Measurements from ENCODE around the gene VPS11. TPM values are rescaled to one million over a fixed set of nuclear protein-coding genes. Genes with fewer than 3 reads are reported as not detected.

Gene VPS11
- total RNA-seq, 1 experiment from 2014 or later = 43.2 TPM

DNA sequence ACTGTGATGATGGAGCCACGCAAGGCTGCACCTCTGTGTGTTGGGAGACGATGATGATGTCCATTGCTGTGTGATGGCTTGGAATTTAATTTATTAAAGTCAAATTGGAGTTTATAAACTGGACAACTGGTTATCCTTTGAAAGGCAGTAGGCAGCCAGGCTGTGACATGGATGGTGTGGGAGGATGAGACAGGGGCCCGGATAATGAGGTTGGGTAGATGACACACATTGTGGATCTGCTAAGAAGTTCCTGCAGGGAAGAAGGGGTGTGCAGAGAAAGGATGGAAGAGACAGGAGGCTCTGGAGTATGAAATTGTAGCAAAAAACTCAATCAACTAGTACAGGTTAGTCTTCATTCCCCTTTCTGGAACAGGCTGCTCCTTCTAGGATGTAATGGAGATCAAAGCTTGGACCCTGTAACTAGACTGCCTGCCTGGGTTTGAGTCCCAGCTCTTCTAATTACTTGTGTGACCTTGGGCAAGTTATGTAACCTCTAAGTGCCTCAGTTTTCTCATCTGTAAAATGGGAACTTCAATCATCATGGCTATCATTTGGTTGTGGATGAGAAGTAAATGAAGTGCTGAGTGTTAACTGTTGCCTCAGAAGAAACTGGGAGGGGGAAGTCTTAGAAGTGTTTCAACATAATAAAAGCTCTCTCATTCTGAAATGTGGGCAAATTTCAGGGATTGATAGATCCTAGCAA, 49.5 kb downstream of the VPS11 start:
- intact Hi-C loops (cut with micrococcal nuclease; ENCODE audit: unreplicated experiment) = no loop called here

DNA sequence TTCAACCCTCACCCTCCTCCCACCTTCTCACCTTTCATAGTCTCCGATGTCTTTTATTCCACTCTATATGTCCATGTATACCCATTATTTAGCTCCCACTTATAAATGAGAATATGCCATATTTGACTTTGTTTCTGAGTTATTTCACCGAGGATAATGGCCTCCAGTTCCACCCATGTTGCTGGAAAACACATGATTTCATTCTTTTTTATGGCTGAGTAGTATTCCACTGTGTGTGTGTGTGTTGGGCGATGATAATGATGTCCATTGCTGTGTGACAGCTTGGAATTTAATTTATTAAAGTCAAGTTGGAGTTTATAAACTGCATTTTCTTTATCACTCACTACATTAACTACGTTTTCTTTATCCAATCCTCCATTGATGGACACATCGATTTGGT, 50.6 kb downstream of the VPS11 start:
- DNase-seq = no peak
- Histone ChIP-seq H3K9me3 (no peaks in the 10 kb centered on the region), H3K27me3 (replicated peaks; ENCODE audit: control insufficient read depth, insufficient read depth, low read length) (no peaks in the 10 kb centered on the region), H3K4me1 (peaks cover 9% of the 10 kb centered on the region; the same call in 1 of the 2 replicates), H3K4me3 (ENCODE audit: low read depth, low read length) (no peak overlapping the region), H3K36me3 (ENCODE audit: control insufficient read depth, insufficient read depth, low read length) (no peaks in the 10 kb centered on the region)
- BruUV-seq (replicated peaks) = no TSS peak
- Mint-ChIP-seq H3K9me3 (ENCODE audit: unreplicated experiment) (no peaks in the 10 kb centered on the region), H3K36me3 (ENCODE audit: insufficient read depth, unreplicated experiment) (peaks cover 23% of the 10 kb centered on the region), H3K27me3 (ENCODE audit: insufficient read depth, unreplicated experiment) (no peaks in the 10 kb centered on the region), H3K4me1 (ENCODE audit: low read depth, unreplicated experiment) (peaks cover 18% of the 10 kb centered on the region), H3K27ac (ENCODE audit: unreplicated experiment) (no peak overlapping the region), H3K4me3 (ENCODE audit: unreplicated experiment) (no peak overlapping the region)
- TF ChIP-seq, protein P1, sequence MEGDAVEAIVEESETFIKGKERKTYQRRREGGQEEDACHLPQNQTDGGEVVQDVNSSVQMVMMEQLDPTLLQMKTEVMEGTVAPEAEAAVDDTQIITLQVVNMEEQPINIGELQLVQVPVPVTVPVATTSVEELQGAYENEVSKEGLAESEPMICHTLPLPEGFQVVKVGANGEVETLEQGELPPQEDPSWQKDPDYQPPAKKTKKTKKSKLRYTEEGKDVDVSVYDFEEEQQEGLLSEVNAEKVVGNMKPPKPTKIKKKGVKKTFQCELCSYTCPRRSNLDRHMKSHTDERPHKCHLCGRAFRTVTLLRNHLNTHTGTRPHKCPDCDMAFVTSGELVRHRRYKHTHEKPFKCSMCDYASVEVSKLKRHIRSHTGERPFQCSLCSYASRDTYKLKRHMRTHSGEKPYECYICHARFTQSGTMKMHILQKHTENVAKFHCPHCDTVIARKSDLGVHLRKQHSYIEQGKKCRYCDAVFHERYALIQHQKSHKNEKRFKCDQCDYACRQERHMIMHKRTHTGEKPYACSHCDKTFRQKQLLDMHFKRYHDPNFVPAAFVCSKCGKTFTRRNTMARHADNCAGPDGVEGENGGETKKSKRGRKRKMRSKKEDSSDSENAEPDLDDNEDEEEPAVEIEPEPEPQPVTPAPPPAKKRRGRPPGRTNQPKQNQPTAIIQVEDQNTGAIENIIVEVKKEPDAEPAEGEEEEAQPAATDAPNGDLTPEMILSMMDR (IDR thresholded peaks at IDR 0.05; ENCODE audit: insufficient read depth in 1 of 2, low read depth in 1 of 2, low read length in 1 of 2, severe bottlenecking in 1 of 2, unreplicated experiment in 1 of 2) = no peak
- intact Hi-C loops (cut with micrococcal nuclease; ENCODE audit: unreplicated experiment) = no loop called here
- CTCF ChIA-PET = interaction anchor here (0.8 kb wide), 1 partner anchor 23 kb away, joined by 3 read pairs; a partner anchor contains a TSS
- POLR2A ChIA-PET = interaction anchor here (0.7 to 0.8 kb wide), 2 partner anchors 33 to 50 kb away, joined by 3 to 4 read pairs; partner anchors contain the start of gene VPS11

More for the DNA sequence above, 49.5 kb downstream of the VPS11 start:
- Mint-ChIP-seq H3K9me3 (ENCODE audit: unreplicated experiment) (no peaks in the 10 kb centered on the region), H3K4me3 (ENCODE audit: unreplicated experiment) (no peak overlapping the region), H3K36me3 (ENCODE audit: insufficient read depth, unreplicated experiment) (peaks cover 19% of the 10 kb centered on the region), H3K27ac (ENCODE audit: unreplicated experiment) (no peak overlapping the region), H3K27me3 (ENCODE audit: insufficient read depth, unreplicated experiment) (no peaks in the 10 kb centered on the region), H3K4me1 (ENCODE audit: low read depth, unreplicated experiment) (peaks cover 11% of the 10 kb centered on the region)
- BruUV-seq (replicated peaks) = no TSS peak
- no peak for DNase-seq
- Histone ChIP-seq H3K27me3 (replicated peaks; ENCODE audit: control insufficient read depth, insufficient read depth, low read length) (no peaks in the 10 kb centered on the region), H3K36me3 (ENCODE audit: control insufficient read depth, insufficient read depth, low read length) (no peaks in the 10 kb centered on the region), H3K4me3 (ENCODE audit: low read depth, low read length) (no peak overlapping the region), H3K4me1 (0 out of 2 replicates have a peak, but pooled peaks cover 4% of the 10 kb centered on the region), H3K9me3 (no peaks in the 10 kb centered on the region)
- TF ChIP-seq, protein P1 (IDR thresholded peaks at IDR 0.05; ENCODE audit: insufficient read depth in 1 of 2, low read depth in 1 of 2, low read length in 1 of 2, severe bottlenecking in 1 of 2, unreplicated experiment in 1 of 2) = no peak
- ChIA-PET CTCF (no interaction called here), POLR2A (no interaction called here)

DNA sequence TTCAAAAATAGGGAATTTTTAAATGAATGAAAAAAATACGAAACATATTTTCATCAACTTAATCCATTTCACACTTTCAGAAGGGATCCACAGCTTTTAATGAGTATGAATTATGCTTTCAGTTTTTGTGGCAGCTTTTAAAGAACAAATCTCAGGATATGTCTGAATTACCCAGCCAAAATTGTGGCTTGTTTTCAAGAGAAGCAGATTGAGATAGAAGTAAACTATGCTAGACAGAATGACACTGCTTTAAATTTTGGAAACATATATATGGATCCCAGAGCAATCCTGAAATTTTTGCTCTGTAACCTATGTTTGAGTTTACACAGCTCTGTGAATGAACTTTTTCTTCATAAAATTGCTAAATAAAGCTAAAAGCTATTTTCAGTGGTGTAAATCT, 51.3 kb downstream of the VPS11 start:
- no TSS peak for BruUV-seq (replicated peaks)
- intact Hi-C loops (cut with micrococcal nuclease; ENCODE audit: unreplicated experiment) = no loop called here
- POLR2A ChIA-PET = interaction anchor here (0.6 to 0.8 kb wide), 4 partner anchors 12 to 547 kb away, joined by 3 to 5 read pairs (median 4); partner anchors contain the start of genes ARCN1, C2CD2L and VPS11

More for the DNA sequence above, 51.3 kb downstream of the VPS11 start:
- Mint-ChIP-seq H3K9me3 (ENCODE audit: unreplicated experiment) (no peaks in the 10 kb centered on the region), H3K27ac (ENCODE audit: unreplicated experiment) (no peak overlapping the region), H3K36me3 (ENCODE audit: insufficient read depth, unreplicated experiment) (peaks cover 30% of the 10 kb centered on the region), H3K4me1 (ENCODE audit: low read depth, unreplicated experiment) (peaks cover 18% of the 10 kb centered on the region), H3K27me3 (ENCODE audit: insufficient read depth, unreplicated experiment) (no peaks in the 10 kb centered on the region), H3K4me3 (ENCODE audit: unreplicated experiment) (no peak overlapping the region)
- Histone ChIP-seq H3K27me3 (replicated peaks; ENCODE audit: control insufficient read depth, insufficient read depth, low read length) (no peaks in the 10 kb centered on the region), H3K4me3 (ENCODE audit: low read depth, low read length) (no peak overlapping the region), H3K36me3 (ENCODE audit: control insufficient read depth, insufficient read depth, low read length) (no peaks in the 10 kb centered on the region; the same call in 1 of the 2 replicates), H3K4me1 (peaks cover 9% of the 10 kb centered on the region; the same call in 1 of the 2 replicates), H3K9me3 (no peaks in the 10 kb centered on the region)
- TF ChIP-seq, protein P1 (IDR thresholded peaks at IDR 0.05; ENCODE audit: insufficient read depth in 1 of 2, low read depth in 1 of 2, low read length in 1 of 2, severe bottlenecking in 1 of 2, unreplicated experiment in 1 of 2) = no peak
- no peak for DNase-seq
- CTCF ChIA-PET = interaction anchor here (0.8 kb wide), 1 partner anchor 24 kb away, joined by 3 read pairs; a partner anchor contains a TSS
